ENCODE results near the gene SEMA6A.

The SEMA6A gene

DNA sequence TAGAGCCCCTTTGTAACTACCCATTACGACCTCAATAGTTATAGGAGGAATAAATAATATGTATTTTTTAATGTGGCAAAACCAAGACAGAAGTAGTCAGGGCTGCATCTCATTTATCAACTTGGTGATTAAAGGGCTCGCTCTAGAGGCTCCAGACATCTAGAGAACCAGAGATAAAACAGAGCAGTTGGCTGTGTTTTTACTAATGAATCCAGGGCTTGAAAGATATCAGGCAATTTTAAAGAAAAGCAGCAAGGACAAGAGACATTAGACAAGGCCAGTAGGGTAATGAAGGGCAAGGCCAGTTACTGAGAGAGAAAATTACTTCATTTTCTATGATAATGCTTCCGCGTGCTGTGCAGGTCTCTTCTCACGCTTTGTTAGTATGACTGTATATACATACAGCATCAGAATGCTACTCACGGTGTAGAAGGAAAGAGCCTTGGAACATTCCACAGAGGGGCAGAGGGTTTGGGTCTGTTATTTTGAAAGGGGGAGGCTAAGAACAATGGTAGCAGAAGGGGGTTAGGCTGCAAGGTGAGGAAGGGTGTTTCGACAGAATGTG is 110.4 kb downstream of the SEMA6A start:
- DNase-seq (ENCODE audit: low read depth) = no peak

DNA sequence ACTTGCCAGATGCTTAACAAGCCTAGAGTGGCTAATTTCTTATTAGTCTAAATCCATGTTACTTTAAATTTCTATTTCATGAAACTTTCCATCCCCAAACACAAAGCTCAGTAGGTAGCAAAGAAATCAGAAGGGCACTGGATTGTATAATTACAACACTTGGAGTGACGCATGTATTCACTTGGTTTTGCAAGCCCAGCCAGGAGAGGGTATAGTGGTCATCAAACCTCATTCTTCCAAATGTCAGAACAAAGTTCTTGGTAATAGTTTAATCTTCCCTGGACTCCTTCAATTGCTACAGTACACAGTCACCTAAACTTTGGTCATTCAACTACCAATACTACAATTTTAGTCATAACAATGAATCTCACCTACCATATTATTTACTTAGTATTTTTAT is 112.1 kb downstream of the SEMA6A start:
- DNase-seq (ENCODE audit: low read depth) = no peak

DNA sequence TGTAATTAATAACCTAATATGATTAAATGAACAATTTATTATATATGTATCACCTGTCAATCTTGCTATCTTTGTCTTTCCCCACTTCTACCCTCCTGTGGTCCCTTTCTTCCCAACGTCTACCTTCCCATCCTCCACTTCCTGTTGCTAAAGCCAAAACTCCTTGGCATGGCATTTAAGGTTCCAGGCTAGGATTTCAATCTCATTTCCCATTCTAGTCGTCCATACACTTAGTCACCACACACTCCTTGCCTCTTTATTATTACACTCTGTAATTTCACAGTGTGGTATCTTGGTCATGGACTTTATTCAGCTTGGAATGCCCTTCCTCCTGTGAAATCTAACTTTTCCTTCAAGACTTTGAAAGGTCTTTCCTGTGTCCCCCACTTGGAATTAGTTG is 115.3 kb downstream of the SEMA6A start:
- DNase-seq (ENCODE audit: low read depth) = no peak

DNA sequence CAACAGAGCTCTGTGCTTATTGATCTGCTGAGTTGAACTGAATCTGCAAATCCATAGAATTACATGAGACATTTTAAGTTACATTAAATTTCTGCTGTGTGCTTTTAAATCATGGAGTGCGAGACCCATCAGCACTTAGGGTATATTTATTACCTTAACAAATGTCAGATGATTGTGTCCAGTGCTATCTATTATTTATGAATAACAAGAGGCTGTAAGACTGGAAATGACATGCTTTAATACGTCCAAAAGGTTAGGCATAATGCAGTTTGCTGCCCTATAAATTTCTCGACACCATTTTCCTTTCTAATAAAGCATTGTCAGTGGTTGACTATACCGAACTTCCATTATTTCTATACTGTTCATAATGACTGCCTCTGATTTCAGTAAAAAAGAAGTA is 117.6 kb downstream of the SEMA6A start:
- no peak for DNase-seq (ENCODE audit: low read depth)

DNA sequence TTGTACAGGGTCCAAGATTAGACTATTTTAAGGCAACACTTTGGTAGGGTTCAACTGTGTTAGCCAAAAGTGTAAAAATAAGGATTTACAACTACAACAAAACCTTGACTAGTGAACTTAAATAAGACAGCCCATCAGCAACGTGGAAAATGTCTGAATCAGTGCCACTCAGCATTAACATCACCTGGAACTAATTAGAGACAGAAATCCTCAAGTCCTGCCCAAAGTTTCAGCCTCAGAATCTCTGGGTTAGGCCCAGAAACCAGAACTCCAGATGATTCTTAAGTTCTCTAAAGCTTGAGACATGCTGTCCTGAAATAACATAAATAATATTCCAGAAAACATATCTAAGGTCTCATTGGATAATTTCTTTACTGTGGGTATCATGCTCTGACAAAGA is 118.6 kb downstream of the SEMA6A start:
- DNase-seq (ENCODE audit: low read depth) = no peak

DNA sequence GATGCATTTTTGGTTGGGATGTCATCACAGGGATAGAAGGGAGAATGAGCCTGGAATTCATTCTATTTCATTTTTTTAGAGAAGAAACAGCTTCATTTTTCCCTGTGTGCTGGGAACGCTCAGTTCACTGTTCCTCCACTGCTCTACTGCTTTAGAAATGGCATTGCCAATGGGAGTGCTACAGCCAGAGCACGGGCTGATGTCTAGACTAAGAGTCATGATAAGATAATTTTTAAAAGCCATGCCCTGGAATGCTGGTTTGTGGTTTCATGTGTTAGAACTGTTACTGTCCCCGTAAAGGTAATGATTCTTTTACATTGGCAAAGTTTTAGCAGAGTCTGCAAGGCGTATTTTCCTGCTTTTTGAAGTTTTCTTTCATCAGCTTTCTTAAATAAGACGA is 119.6 kb downstream of the SEMA6A start:
- no peak for DNase-seq (ENCODE audit: low read depth)

DNA sequence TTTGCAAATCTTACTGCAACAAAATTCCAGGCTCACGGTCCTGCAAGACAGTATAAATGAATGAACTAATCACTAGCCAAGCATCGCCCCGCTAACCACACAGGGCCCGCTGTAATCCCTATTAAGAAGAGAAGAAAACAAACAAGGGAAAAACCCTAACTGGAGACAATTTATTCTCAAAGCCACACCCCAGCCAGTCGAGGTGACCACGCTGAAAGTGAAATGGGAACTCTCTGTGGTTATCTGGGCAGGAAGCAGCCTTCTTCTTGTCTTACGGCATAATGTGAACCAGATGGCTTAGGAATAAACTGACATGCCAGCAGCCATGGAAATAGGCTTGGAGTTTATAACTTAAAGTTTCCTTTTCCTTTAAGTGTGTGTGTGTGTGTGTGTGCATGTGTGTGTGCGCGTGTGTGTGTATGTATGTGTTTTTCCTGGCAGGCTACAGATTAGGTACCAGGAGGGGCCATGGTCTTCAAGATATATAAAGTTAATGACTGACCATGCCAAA is 120.2 kb downstream of the SEMA6A start:
- DNase-seq (ENCODE audit: low read depth) = no peak

DNA sequence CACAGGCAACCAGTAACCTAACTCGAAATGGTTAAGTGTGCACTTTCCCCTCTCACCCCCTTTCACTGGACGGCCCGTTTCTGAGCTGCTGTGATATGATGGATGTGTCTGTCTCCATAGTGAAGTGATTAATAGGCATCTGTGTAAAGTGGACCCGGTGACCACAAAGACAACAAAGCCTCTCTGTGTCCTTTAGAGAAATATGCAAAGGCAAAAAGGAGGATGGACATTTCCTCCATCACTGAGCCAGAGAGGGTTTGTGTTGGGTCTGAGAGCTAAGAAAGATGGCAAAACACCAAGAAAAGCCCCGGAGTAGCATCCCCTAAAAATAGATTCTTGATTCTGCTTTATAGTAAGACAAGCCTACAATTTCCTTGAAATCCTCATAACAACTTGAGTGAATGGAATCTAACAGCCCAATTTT is 120.6 kb downstream of the SEMA6A start:
- no peak for DNase-seq (ENCODE audit: low read depth)

DNA sequence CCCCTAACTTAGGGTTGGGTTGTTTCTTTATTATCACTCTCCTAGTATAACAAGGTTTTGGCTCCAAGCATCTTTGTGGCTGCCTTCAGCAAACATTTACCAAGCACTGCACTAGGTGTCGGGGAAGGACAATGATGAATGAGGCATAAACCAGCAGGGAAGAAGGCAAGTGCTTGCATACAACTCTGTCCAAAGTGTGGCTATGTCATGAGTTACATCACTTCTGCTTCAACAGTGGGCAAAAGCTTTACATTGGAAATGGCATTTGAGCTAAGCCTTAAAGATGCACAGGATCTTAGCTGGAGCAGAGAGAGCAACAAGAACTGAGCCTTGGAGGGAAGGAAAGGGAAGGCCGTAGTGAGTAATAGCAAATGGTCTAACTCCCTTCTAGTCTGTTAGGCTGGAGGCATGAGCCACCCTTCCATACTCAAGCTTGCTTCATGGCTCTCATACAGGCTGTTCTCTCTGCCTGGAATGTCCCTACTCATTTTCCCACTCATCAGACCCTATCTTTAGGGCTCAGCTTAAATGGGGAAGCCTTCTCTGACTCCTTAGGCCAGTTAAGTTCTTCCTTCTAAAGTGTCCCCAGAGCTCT is 121.8 kb downstream of the SEMA6A start:
- DNase-seq (ENCODE audit: low read depth) = no peak

DNA sequence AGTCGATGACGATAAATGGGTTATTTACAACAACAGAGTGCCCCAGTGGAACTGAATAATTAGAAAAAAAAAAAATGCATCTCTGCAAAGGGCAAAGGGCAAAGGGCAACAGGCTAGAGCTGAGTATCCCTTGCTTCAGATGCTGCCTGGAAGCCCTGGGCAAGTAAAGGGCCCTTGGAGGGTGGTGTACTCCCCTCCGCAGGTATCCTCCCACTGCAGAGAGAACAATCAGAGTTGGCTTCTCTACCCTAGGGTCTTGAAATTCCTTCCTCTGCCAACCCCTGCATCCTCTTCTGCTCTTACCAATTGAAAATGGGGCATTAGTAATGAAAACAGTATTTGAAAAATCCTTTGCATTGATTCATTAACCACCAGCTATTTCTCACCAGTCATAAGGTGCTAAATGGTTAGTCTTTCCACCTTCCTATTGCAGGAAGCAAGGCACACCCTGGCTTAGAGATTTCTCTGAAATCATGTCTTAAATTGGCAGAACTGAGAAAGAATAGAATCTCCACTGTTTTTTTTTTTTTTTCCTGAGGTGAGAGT is 122.6 kb downstream of the SEMA6A start:
- DNase-seq (ENCODE audit: low read depth) = no peak

DNA sequence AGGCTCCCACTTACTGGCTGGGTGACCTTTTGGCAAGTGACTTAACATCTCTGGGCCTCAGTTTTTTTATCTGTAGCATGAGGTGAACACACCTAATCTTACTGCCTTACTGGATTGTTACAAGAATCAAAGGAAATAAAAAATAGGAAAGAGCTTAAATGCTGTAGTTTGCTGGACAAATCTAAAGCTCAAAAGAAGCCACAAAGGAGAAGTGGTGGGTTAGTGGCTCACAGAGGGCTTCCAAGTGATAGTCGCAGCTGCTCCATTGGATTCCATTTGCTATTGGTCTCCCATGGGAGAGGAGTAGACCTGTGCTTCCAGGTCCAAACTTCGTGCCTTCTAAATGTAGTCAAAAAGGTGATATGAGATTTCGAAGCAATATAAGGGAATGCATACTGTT is 123.6 kb downstream of the SEMA6A start:
- DNase-seq (ENCODE audit: low read depth) = no peak

DNA sequence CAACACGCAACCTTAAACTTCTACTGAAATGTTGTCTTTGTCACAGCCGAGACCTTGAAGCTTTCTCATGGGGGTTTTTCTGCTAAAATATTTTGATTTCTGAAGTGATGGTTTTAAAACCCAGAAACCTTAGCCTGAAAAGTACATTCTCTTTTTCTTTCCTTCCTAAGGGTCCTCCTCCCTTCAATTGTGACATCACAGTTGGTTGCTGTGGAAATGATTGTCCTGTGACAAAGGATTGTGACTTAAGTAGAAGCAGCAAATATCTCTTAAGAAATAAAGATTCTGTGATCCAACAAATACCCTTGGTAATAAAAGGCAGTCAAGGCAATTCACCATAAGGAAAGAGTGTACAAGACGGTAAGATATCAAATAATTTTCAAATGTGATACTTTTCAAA is 125.2 kb downstream of the SEMA6A start:
- no peak for DNase-seq (ENCODE audit: low read depth)

DNA sequence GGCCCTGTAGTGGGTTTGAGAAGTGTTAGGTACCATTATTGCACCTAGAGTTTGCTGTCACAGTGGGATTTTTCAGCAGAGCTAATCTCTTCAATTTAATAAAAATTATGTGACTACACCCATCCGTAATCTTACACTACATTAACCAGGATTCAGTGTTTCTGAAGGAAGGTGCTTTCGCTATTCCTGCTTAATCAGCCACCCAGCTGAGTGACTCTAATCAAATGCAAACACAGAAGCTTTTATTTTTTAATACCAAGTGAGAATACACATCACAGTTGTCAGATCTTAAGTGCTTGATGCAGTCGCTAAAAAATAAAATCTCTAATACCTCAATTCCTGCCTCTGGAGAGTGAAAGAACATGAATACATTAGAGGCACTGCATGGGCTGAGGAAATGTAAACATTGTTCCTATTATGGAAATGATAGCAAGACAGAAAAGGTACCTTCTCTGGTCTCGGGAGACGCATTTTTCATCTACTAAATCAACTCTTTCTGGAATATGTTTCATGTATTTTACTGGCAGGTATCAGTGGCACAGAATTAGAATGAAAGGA is 125.7 kb downstream of the SEMA6A start:
- DNase-seq (ENCODE audit: low read depth) = no peak

DNA sequence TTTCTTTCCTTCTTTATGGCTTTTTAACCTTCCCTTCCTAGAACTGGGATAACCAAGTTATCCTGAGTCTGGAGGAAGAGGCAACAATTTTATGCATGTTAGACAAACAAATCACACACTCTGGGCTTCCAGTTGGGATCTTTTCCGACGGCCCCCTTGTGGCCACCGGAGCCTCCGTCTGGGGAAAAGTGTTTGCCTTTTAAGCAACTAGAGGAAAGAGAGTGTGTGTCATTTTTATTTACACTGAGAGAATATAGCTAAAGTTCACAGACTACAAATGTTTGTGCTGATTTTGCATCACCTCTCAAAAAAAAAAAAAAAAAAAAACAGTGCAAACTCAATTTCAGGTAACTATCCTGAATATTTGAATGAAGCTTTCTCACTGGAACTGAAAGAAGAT is 126.2 kb downstream of the SEMA6A start:
- DNase-seq (ENCODE audit: low read depth) = no peak

DNA sequence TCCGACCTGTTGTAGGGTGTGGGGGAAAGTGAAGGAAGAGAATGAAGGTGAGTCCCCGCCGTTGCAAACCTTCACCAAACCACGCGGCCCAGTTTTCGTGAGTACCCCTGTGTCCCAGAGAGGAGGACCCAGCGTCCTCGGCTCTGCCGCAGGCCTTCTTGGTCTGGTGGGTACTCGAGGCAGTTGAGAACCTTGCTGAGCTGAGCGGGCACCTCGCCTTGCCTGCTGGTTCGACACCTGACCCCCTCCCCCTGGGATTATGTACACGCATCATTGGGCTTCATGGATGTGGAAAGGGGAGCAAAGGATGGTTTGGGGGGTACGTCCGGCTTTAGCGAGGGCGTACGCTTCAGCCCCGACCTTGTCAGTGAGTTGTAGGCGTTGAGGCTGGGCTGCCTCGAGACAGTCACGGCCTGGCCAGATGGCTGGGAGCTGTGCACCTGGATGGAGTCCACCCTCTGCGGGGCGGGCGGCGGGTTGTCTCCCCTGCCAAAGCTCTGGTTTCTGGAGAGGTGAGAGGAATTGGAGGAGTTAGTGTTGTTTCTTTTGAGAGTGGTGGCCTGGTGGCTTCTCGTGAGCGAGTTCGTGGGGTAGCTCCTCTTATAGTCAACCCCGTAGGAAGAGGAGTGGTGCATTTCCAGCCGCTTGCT is 128.1 kb downstream of the SEMA6A start:
- DNase-seq (ENCODE audit: low read depth) = no peak

DNA sequence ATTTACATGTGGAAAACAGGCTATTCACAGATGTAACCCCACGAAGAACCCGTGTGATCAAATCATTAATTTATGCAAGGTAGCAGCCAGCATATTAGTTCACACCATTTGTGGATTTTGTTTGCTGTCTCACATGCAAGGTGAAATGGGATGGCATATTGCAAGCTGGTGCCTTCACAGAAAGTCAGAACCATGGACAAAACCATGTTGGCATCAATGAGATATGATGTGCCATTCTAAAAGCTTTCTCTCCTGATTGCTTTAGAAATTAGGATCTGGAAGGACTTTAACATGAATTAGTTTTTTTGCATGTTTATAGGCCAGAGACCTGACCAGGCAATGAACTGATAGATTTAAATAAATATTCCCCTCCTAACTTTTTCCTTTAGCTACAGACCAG is 129.3 kb downstream of the SEMA6A start:
- DNase-seq (ENCODE audit: low read depth) = no peak

DNA sequence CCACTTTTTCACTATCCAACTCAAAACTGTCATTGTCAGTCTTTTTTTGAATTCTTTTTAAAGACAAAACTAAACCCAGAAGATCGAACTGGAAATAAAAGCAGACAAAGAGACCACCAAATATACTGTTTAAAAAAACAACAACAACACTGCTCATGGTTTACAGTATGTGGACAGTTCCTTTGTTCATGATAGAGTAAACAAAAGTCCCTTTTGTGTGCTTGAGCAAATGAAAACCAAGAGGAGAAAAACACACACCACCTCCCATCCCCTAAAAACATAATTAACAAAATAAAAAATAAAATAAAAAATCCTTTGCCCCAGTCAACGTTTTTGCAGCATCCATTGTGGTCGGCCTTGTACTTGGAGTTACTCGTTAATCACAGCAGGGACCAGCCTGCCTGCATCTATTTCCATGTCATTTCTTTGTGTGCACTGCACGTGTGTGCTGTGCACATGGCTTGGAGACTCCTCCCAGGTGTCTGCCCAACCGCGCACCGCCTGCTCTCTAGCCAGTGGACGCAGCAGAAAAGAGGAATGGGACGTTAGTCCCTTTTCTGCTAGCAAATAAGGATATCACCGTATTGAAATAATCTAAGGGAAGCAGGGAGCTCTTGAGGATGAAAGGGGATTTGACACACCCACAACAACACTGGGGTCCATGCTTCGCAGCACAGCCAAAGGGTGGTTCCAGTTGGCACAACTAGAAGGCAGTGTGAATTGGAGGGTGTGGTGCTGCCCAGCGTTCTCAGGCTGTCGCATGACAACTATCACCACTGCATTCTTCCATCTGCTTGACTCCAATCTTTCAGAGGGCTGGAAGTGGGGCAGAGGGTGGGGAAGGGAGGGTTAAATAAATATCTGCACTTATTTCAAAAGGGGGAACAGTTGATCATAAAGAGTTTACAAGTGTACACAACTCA is 130.0 kb downstream of the SEMA6A start:
- no peak for DNase-seq (ENCODE audit: low read depth)

DNA sequence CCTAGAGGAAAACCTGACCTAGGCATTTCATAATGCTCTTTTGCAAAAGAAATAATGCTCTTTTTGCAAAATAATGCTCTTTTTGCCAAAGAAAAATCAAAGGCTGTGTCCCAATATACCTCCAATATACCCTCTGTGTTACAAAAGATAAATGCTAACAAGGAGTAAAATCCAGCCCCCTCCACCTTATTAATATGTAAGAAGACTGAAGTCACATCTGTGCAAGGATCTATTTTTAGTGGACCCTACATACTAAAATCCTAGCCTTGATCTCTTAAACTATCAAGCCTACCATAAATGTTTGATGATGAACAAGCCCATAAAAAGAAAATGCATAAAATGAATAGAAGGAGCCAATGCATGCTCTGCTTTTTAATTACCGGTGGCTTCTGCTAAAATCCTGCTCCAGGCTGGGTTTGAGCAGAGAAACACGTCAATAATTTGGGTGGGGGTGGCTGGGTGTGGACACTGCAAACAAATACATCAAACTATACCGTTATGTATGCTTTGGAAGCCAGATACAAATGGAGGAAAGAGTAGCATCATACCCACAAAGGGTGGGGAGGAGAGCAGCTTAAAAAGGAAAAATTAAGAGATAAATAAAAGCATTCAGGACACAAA is 131.6 kb downstream of the SEMA6A start:
- DNase-seq (ENCODE audit: low read depth) = no peak

DNA sequence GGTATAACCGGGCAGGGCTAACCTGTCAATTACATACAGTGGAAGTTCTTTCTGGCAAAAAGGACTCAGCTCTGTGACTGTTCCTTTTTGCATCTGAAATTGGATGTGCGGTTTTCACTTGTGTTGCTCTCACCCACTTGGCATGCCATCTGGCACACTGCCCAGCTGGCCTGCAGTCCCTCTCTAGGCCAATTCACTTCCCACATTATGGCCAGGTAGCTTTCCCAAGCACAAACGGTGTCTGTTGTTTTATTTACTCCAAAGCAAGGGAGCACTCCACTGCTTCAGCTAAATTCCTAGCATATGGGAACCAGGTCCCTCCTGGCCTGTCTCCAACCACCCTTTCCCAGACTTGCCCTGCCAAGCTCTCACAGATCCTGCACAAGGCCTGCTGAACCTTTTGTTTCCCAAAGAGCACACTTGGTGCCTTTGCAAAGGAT is 132.5 kb downstream of the SEMA6A start:
- no peak for DNase-seq (ENCODE audit: low read depth)

DNA sequence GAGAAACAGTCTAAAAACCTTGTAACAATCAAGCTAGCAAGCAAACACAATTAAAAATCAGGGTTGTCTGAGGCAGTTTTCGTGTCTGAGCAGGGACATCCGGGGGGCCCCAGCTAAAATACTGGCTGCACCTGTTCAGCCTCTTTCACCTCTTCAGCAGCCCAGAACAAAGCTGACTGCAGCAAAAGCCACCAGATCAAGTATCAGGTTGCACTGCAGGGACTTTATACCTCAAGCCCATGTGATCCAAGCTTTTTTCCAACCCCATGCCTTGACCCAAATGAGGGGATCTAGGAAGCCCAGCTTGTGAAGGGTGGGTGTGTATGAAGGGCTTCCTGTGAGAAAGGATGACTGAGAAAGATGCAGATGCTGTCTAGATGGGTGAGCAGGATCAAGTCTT is 133.4 kb downstream of the SEMA6A start:
- no peak for DNase-seq (ENCODE audit: low read depth)

DNA sequence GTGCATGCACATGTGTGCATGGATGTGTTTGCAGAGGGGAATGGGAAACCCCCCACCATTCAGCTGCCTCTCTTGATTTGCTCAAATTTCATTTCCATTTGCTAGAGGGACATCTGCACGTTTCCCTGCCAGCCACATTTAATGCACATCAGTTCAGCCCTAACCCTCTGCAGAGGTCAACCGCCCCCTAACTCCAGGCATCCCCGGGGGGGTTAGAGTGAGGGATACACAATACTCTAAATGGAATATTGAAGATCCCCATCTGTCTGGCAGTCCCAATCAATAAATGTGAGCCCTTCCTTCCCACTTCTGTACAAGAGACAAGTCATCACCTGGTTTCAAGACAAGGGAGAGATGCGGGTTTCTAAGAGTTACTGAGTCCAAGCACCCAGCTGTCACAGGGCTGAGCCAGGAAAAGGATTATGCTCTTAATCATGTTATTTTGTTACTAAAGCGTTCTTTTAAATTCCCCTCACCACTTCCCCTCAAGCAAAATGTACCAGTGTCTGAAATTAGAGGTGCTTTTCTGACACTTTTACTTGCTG is 134.1 kb downstream of the SEMA6A start:
- no peak for DNase-seq (ENCODE audit: low read depth)

Measured in T-helper 22 cell (primary cell).